Measurements from ENCODE around the gene TNNT2. TPM values are rescaled to one million over a fixed set of nuclear protein-coding genes. Genes with fewer than 3 reads are reported as not detected.
A peak's percentile ranks its signal among the peaks of the same experiment; 100 is the strongest.

The TNNT2 gene
- total and polyA plus RNA-seq, 8 donors: 1.5 to 12.0 (median 6.7) TPM; not detected in 4

DNA sequence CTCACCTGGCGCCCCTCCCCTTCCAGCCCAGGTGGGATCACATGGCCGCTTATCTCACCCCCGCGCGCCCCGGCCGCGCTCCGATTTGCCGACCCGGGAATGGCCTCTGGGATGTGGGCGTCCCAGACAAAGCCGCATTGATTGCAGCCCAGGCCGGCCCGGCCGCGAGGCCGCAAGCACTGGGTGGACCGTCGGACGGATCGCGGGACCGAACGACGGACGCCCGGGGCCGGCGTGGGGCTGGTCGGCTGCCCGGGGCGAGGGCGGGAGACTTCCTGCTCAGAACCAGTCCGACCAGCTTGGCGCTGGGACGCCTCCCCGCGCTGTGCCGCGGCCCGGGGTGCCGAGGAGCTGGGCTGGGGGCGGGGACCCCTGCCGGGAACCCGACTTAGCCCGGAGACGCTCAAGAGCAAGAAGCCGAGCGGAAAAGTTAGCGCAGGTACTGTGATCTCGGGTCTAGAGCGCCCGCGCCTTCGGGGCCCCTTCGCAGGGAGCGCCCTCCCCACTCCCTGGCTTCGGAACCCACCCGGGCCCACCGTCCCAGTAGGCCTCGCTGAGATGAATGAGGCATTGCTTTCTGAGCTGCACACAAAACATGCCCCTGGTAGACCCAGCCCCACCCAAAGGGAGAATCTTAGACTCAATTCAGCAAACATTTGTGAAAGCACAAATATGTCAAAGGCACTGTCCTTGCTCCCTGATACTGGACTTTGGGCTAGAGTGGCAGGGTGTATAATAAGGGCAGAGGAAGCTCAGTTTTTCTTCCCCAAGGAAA lies 22.1 kb upstream of the TNNT2 start:
- H3K27ac ChIP-seq: peak overlapping the region; percentile 84 to 90 (median 88)
- H3K9me3 ChIP-seq: no peaks in the 10 kb centered on the region
- intact Hi-C loops (cut with DNase I; ENCODE audit: low total_unique reads): no loop called here
- peak; percentile 84 to 92 for DNase-seq
- 3 to 19% (median 6%) methylated on average over 17 to 62 of the region's 62 CpGs for WGBS, 5 donors
- H3K4me3 ChIP-seq: peak overlapping the region; percentile 43 to 55 (median 49)
- TF ChIP-seq EP300 (IDR thresholded peaks at IDR 0.05): no peak
- peak in 1 of 4 donors; percentile 33 for TF ChIP-seq POLR2A (IDR thresholded peaks at IDR 0.05)
- TF ChIP-seq, protein P1, sequence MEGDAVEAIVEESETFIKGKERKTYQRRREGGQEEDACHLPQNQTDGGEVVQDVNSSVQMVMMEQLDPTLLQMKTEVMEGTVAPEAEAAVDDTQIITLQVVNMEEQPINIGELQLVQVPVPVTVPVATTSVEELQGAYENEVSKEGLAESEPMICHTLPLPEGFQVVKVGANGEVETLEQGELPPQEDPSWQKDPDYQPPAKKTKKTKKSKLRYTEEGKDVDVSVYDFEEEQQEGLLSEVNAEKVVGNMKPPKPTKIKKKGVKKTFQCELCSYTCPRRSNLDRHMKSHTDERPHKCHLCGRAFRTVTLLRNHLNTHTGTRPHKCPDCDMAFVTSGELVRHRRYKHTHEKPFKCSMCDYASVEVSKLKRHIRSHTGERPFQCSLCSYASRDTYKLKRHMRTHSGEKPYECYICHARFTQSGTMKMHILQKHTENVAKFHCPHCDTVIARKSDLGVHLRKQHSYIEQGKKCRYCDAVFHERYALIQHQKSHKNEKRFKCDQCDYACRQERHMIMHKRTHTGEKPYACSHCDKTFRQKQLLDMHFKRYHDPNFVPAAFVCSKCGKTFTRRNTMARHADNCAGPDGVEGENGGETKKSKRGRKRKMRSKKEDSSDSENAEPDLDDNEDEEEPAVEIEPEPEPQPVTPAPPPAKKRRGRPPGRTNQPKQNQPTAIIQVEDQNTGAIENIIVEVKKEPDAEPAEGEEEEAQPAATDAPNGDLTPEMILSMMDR (IDR thresholded peaks at IDR 0.05): no peak
- peak in 2 of 3 donors; percentile 75 to 82 for TF ChIP-seq POLR2AphosphoS5 (IDR thresholded peaks at IDR 0.05)
- H3K27me3 ChIP-seq: peaks cover 0 to 54% (median 17%) of the 10 kb centered on the region in 3 donors
- H3K4me1 ChIP-seq: peaks cover 24 to 49% (median 33%) of the 10 kb centered on the region in 4 donors
- H3K36me3 ChIP-seq: no peaks in the 10 kb centered on the region

GRCh38 chr1:201399018-201399351 lies 21.5 kb upstream of the TNNT2 start, which contains the start of gene LAD1:
Gene LAD1 (minus strand): TSS chr1:201399324. CDS start chr1:201399306, 18 bp downstream.
- Histone ChIP-seq H3K27ac (peak within 1 kb of the TSS; percentile 84 to 90 (median 88)), H3K36me3 (no peaks in the 10 kb centered on the region)
- 2 to 10% (median 4%) methylated on average over 2 to 25 of the region's 25 CpGs for WGBS, 5 donors

DNA sequence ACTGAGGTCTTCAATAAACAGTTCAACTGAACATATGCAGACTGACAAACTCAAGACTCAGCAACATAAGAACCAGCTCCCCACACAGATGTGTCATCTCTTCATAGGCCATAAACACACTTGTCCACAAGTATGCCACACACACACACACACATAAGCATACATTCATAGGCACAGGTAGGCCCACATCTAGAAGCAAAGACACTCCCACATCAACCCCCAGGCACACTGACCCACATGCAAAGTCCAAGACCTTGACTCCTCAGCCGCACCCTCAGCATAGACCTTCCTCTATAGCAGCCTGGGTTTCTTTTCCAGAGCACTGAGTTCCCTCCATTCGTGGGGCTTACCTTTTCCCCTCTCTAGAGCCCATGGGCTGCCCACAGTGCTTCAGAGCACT lies 20.2 kb upstream of the TNNT2 start:
- peak overlapping the region; percentile 84 to 90 (median 88) for H3K27ac ChIP-seq

More at GRCh38 chr1:201399018-201399351, 21.5 kb upstream of the TNNT2 start, which contains the start of gene LAD1:
- Histone ChIP-seq H3K4me3 (peak within 1 kb of the TSS; percentile 43 to 55 (median 49)), H3K27me3 (peaks cover 0 to 54% (median 17%) of the 10 kb centered on the region in 3 donors), H3K4me1 (peaks cover 24 to 53% (median 35%) of the 10 kb centered on the region in 4 donors), H3K9me3 (no peaks in the 10 kb centered on the region)
- intact Hi-C loops (cut with DNase I; ENCODE audit: low total_unique reads): no loop called here
- no peak for TF ChIP-seq EP300 (IDR thresholded peaks at IDR 0.05)
- TF ChIP-seq POLR2A (IDR thresholded peaks at IDR 0.05): no peak
- TF ChIP-seq POLR2AphosphoS5 (IDR thresholded peaks at IDR 0.05): no peak
- TF ChIP-seq, protein P1 (IDR thresholded peaks at IDR 0.05): no peak
- DNase-seq: no peak

DNA sequence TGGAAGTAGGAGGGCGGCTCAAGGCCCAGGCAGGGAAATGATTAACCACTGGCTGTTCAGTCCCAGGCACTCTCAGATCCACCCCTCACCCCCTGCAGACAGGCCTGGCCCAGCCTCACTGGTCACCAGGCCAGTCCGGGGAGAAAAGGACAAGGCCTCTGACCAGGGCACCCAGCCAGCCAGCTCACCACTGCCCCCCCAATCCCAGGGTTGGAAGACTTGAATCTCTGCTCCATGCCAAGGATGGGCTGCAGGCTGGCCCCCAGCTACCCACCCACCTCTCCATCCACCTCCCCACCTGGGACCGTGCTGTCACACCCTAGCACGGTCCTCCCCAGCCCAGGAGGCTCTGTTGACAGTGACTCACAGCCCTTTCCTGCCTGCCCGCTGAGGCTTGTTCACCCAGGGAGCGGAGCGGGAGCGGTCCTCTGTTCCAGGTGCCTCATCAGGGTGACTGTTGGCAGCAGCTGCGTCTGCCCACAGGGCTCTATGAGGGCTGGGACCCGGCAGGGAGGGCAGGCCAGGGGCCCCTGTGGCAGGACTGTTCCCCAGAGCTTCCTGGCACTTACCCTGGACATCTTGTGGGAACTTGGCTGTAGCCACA lies 19.5 kb upstream of the TNNT2 start:
- 26 to 64% (median 44%) methylated on average over 6 to 10 of the region's 10 CpGs for WGBS, 5 donors
- TF ChIP-seq POLR2AphosphoS5 (IDR thresholded peaks at IDR 0.05): peak in 2 of 3 donors; percentile 80 to 90
- TF ChIP-seq, protein P1 (IDR thresholded peaks at IDR 0.05): no peak

More for the DNA sequence above, 20.2 kb upstream of the TNNT2 start:
- intact Hi-C loops (cut with DNase I; ENCODE audit: low total_unique reads): no loop called here
- Histone ChIP-seq H3K27me3 (peaks cover 0 to 48% (median 17%) of the 10 kb centered on the region in 3 donors), H3K4me3 (peak overlapping the region; percentile 43 to 55 (median 49)), H3K36me3 (no peaks in the 10 kb centered on the region), H3K4me1 (peaks cover 24 to 49% (median 36%) of the 10 kb centered on the region in 4 donors), H3K9me3 (no peaks in the 10 kb centered on the region)
- DNase-seq: peak; percentile 46 to 71
- 26 to 75% (median 60%) methylated on average over 2 of the region's 2 CpGs for WGBS, 5 donors
- TF ChIP-seq EP300 (IDR thresholded peaks at IDR 0.05) (no peak), POLR2AphosphoS5 (IDR thresholded peaks at IDR 0.05) (peak in 2 of 3 donors; percentile 20 to 55)

More for the DNA sequence above, 19.5 kb upstream of the TNNT2 start:
- no peaks in the 10 kb centered on the region for H3K9me3 ChIP-seq
- peaks cover 24 to 49% (median 39%) of the 10 kb centered on the region in 4 donors for H3K4me1 ChIP-seq
- H3K27ac ChIP-seq: peak overlapping the region; percentile 84 to 90 (median 88)
- no peaks in the 10 kb centered on the region for H3K36me3 ChIP-seq
- H3K27me3 ChIP-seq: peaks cover 0 to 43% (median 17%) of the 10 kb centered on the region in 3 donors
- DNase-seq: peak; percentile 87 to 91
- H3K4me3 ChIP-seq: peak overlapping the region in 3 of 4 donors; percentile 44 to 55 (median 54)
- intact Hi-C loops (cut with DNase I; ENCODE audit: low total_unique reads): no loop called here

Measured in stomach (tissue), 9 donors.